HepG2 (cell line): ENCODE results near the gene MGAT1. TPM values are rescaled to one million over a fixed set of nuclear protein-coding genes. Genes with fewer than 3 reads are reported as not detected.

ENCODE experiments used
- E2F1 ChIP-seq: sonication (generic); formaldehyde crosslinking; IDR thresholded peaks from 2 replicates; pipeline ENCODE4 v1.5.0; 2020; ENCODE audit warnings: missing genetic modification reagents
- E2F2 ChIP-seq: sonication (generic); formaldehyde crosslinking; IDR thresholded peaks from 2 replicates; pipeline ENCODE4 v1.4.0; 2020; ENCODE audit warnings: missing genetic modification reagents, borderline replicate concordance
- EEA1 ChIP-seq: sonication (generic); formaldehyde crosslinking; IDR thresholded peaks from 2 replicates; pipeline ENCODE4 v1.5.1; 2020; ENCODE audit warnings: mild to moderate bottlenecking, missing genetic modification reagents, borderline replicate concordance
- LBX2 ChIP-seq: sonication (generic); formaldehyde crosslinking; IDR thresholded peaks from 2 replicates; pipeline ENCODE4 v1.5.0; 2020; ENCODE audit warnings: missing genetic modification reagents, mild to moderate bottlenecking, borderline replicate concordance
- MEIS1 ChIP-seq: sonication (generic); formaldehyde crosslinking; IDR thresholded peaks from 2 replicates; pipeline ENCODE4 v1.9.0; 2021; ENCODE audit warnings: mild to moderate bottlenecking, missing genetic modification reagents, moderate library complexity, borderline replicate concordance
- PBX2 ChIP-seq: IDR thresholded peaks from 2 replicates; pipeline ENCODE4 v1.6.1; 2016; ENCODE audit warnings: control low read depth
- POLR2AphosphoS5 ChIP-seq: IDR thresholded peaks from 2 replicates; pipeline ENCODE4 v1.6.1; 2012; ENCODE audit warnings: low read depth, low read length
- RAD21 ChIP-seq: fragments of 450-650 bp; formaldehyde crosslinking; IDR thresholded peaks from 2 replicates; pipeline ENCODE4 v1.5.0; 2020; ENCODE audit warnings: mild to moderate bottlenecking
- SAP130 ChIP-seq: IDR thresholded peaks from 2 replicates; pipeline ENCODE4 v1.6.1; 2016; ENCODE audit warnings: low read depth
- SMAD3 ChIP-seq: sonication (generic); formaldehyde crosslinking; IDR thresholded peaks from 2 replicates; pipeline ENCODE4 v1.4.0; 2020; ENCODE audit warnings: missing genetic modification reagents
- SRSF1 ChIP-seq: fragments of 200-400 bp; formaldehyde crosslinking; optimal IDR thresholded peaks from 2 replicates; pipeline ENCODE3; 2017; ENCODE audit warnings: mild to moderate bottlenecking, low read depth, low read length, moderate library complexity
- TEF ChIP-seq: sonication (generic); formaldehyde crosslinking; IDR thresholded peaks from 2 replicates; pipeline ENCODE4 v1.5.0; 2020; ENCODE audit warnings: missing genetic modification reagents
- TFE3 ChIP-seq: IDR thresholded peaks from 2 replicates; pipeline ENCODE4 v1.6.1; 2016
- ZBED4 ChIP-seq: sonication (generic); formaldehyde crosslinking; IDR thresholded peaks from 2 replicates; pipeline ENCODE4 v1.4.0; 2020; ENCODE audit warnings: missing genetic modification reagents, borderline replicate concordance
- ZBTB7B ChIP-seq: sonication (generic); formaldehyde crosslinking; IDR thresholded peaks from 2 replicates; pipeline ENCODE4 v1.4.0; 2020; ENCODE audit warnings: missing genetic modification reagents
- ZKSCAN8 ChIP-seq: IDR thresholded peaks from 2 replicates; pipeline ENCODE4 v1.6.1; 2016; ENCODE audit warnings: borderline replicate concordance, missing genetic modification reagents, missing compliant biosample characterization
- ZNF263 ChIP-seq: sonication (generic); formaldehyde crosslinking; IDR thresholded peaks from 2 replicates; pipeline ENCODE4 v1.4.0; 2020; ENCODE audit warnings: missing genetic modification reagents
- ZNF343 ChIP-seq: sonication (generic); formaldehyde crosslinking; IDR thresholded peaks from 2 replicates; pipeline ENCODE4 v1.4.0; 2020; ENCODE audit warnings: mild to moderate bottlenecking, missing genetic modification reagents
- ZNF567 ChIP-seq: sonication (generic); formaldehyde crosslinking; IDR thresholded peaks from 2 replicates; pipeline ENCODE4 v1.8.1; 2023; ENCODE audit warnings: mild to moderate bottlenecking, missing genetic modification reagents, borderline replicate concordance
- polyA plus RNA-seq, 8 experiments: library from polyadenylated mRNA; depleted of rRNA in 3 of 8; stranded (reverse) in 7 of 8; unstranded in 1 of 8; fragments of >200 nt; fragmentation: Illumina TruSeq in 4 of 8; extraction: Trizol in 4 of 8; gene quantifications; 2 replicates each; pipeline versions ENCODE4 v1.2.1 to v1.2.3, GENCODE V29; 2011 to 2016; ENCODE audit warnings: low read depth in 4 of 8, missing spikeins in 1 of 8, mixed read lengths in 1 of 8; ENCODE audit not compliant: insufficient read depth in 1 of 8
- total RNA-seq, 5 experiments: library from RNA; depleted of rRNA; stranded (reverse); fragments of >200 nt; fragmentation: Illumina TruSeq; extraction: Trizol; gene quantifications; 2 replicates each; pipeline ENCODE4 v1.2.3, GENCODE V29; 2016; ENCODE audit warnings: low read depth in 1 of 5

Gene MGAT1
- total and polyA plus RNA-seq, 2 of the 13 experiments (the other 11 are each of a cell fraction or from before 2014, with no cell fraction given) = 50.1 to 55.3 TPM

- TF ChIP-seq PBX2 (CRISPR knock-in tag) = no peak
- TF ChIP-seq ZNF263 (CRISPR knock-in tag) = 0 out of 2 replicates have a peak, but pooled peaks have one; percentile 41
- no peak for TF ChIP-seq ZKSCAN8 (CRISPR knock-in tag)
- TF ChIP-seq E2F2 (CRISPR knock-in tag) = 0 out of 2 replicates have a peak, but pooled peaks have one; percentile 26
- peak; percentile 64 for TF ChIP-seq SAP130 (CRISPR knock-in tag)
- no peak for TF ChIP-seq ZBED4 (CRISPR knock-in tag)
- no peak for TF ChIP-seq RAD21 (CRISPR knock-in tag)
- TF ChIP-seq LBX2 (CRISPR knock-in tag) = 0 out of 2 replicates have a peak, but pooled peaks have one; percentile 54
- TF ChIP-seq ZNF567 (CRISPR knock-in tag) = no peak; the same call in none of the 2 replicates
- TF ChIP-seq POLR2AphosphoS5 = peak; percentile 82
- TF ChIP-seq SMAD3 (CRISPR knock-in tag) = 0 out of 2 replicates have a peak, but pooled peaks have one; percentile 40
- TF ChIP-seq ZBTB7B (CRISPR knock-in tag) = peak; percentile 6; the same call in 1 of the 2 replicates
- peak; percentile 56; the same call in 1 of the 2 replicates for TF ChIP-seq EEA1 (CRISPR knock-in tag)
- peak; percentile 58 for TF ChIP-seq MEIS1 (CRISPR knock-in tag)
- TF ChIP-seq ZNF343 (CRISPR knock-in tag) = peak; percentile 90
- peak; percentile 55 for TF ChIP-seq SRSF1
- peak; percentile 78 for TF ChIP-seq E2F1 (CRISPR knock-in tag)
- no peak for TF ChIP-seq TEF (CRISPR knock-in tag)
- no peak for TF ChIP-seq TFE3
Observed at GRCh38 chr5:180810210-180810958, 7.8 kb upstream of the MGAT1 start (continued).
